Left forelimb (tissue), 1 donor: Measurements from ENCODE around the gene OVAAL.
"Not testable (repeated sequence)": the region's sequence is repeated elsewhere in the genome, so short reads cannot be mapped to it uniquely, and the experiment has no call there.

Experiments used
- DNase-seq: peaks from one replicate; pipeline ENCODE4 v3.0.0-alpha.2; 2018; ENCODE audit warnings: low spot score

The OVAAL gene

GRCh38 chr1:180540697-180541594 lies 17.8 kb upstream of the OVAAL start:
- no peak for DNase-seq

- DNase-seq = no peak
Observed at GRCh38 chr1:180542113-180542837, 16.5 kb upstream of the OVAAL start.

DNA sequence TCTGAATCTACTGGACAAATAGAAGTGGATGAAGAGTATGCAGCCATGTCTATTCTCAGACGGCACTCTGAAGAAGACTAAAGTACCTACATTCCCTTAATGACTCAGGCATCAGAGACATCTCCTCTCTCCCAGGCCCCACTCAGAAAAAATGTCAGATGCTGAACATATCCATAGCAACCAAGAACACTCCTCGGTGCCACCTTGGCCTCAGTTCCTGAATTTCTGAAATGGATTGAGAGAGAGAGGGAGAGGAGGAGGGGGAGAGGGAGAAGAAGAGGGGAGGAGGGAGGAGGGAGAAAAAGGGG lies 16.0 kb upstream of the OVAAL start:
- no peak for DNase-seq

DNA sequence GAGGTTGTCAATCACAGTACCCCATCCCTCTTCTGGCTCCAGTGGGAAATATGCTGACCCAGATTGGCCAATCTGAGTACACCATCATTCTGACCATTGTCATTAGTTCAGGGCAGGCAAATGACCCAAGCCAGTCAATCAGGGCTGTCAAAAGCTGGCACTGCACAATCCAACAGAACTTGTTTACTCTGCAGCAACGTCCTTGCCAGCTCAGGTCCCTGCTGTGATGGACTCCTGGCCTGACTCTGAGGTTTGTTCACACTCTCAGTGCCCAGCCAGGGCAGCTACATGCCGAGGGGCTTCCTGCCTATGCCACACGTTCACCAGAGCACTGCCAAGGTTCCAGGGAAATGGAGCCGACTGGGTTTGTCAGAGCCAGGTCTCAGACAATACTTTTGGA lies 14.7 kb upstream of the OVAAL start:
- DNase-seq = no peak

DNA sequence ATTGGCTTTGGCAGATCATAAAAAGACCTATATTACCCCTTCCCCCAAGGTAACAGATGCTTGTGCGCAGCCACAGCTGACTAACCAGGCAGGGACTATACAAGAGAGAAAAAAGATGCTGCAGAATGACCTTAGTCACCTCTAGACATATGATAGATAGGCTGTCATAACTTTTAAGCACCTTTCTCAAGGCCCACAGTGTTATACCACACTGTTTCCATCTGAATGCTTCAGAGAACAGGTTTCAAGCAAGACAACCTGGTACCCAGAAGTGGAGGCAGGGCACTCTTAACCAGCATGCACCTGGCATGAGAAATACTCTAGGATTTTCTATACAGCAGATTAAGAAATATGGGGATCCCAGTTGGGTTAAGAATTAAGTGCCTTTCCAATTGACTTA lies 12.8 kb upstream of the OVAAL start:
- DNase-seq = no peak

GRCh38 chr1:180548686-180549317 lies 10.0 kb upstream of the OVAAL start:
- no peak for DNase-seq

DNA sequence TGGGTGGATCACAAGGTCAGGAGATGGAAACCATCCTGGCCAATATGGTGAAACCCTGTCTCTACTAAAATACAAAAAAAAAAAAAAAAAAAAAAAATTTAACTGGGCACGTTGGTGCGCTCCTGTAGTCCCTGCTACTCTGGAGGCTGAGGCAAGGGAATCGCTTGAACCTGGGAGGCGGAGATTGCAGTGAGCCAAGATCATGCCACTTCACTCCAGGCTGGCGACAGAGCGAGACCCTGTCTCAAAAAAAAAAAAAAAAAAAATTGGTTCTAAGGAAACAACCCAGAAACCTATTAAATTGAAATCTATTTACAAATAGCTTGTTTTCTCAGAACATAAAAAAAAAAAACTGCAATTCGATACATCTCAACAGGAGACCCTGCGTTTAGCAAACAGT lies 9.0 kb upstream of the OVAAL start:
- DNase-seq = not testable (repeated sequence)

- DNase-seq = no peak
Observed at GRCh38 chr1:180550241-180550640, 8.5 kb upstream of the OVAAL start.

GRCh38 chr1:180551997-180552396 lies 6.8 kb upstream of the OVAAL start:
- DNase-seq = no peak

DNA sequence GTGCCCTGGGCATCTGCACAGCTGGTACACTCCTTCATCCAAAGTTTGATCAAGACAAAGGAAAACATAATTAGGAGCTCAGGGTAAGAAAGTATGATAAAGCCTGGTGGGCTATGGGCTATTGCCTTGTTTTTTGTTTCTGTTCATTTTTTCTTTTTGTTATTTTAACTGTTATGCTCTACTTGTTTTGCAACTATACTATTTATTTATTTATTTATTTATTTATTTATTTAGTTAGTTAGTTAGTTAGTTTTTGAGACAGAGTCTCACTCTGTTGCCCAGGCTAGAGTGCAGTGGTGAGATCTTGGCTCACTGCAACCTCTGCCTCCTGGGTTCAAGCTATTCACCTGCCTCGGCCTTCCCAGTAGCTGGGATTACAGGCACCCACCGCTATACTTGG lies 5.7 kb upstream of the OVAAL start:
- not testable (repeated sequence) for DNase-seq

DNA sequence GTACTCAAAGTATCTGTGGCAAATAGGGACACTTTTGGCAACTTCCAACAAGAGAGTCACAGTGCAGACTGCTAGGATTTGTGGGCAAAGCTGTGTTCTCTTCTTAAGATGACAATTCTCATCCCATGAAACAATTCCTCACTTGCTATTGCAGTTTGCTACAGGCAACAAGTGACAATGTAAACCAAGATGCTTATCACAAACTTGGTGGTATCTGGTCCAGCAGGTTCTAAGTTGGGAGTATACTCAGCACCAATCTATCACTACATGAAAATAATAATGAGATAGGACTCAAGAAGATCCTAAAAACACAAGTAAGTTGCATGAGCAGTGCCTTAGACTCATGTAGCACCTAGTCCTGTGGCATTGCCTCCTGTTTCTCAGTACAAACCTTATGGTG lies 3.4 kb upstream of the OVAAL start:
- DNase-seq = no peak

DNA sequence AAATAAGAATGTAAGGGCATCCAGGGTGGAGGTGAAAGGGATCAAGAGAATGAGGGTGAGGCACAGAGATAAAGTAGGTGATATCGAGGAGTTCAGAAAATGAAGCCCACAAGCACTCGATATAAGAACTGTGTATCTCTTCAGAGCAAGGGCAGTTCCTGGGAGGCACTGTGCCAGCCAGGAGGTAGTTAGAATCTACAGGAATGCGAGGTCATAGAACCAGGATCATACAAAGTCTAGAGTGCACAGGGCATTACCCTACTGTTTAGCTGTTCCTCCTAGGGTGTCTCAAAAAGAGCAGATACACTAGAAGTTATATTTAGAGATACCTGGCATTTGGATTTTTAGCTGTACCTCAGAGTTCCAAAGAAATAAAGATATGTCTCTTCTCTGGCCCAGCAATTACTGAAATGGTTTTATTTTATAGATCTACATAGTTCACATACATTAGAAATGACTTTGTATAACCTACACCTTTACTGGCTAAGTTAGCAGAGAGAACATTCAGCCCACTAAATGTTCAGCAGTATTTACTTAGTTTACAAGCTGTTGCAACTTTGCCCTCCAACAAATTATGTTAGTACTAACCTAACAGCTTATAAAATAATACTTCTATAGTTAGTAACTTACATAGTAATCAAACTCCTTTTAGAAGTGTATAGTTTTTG lies 1.6 kb downstream of the OVAAL start:
- no peak for DNase-seq

DNA sequence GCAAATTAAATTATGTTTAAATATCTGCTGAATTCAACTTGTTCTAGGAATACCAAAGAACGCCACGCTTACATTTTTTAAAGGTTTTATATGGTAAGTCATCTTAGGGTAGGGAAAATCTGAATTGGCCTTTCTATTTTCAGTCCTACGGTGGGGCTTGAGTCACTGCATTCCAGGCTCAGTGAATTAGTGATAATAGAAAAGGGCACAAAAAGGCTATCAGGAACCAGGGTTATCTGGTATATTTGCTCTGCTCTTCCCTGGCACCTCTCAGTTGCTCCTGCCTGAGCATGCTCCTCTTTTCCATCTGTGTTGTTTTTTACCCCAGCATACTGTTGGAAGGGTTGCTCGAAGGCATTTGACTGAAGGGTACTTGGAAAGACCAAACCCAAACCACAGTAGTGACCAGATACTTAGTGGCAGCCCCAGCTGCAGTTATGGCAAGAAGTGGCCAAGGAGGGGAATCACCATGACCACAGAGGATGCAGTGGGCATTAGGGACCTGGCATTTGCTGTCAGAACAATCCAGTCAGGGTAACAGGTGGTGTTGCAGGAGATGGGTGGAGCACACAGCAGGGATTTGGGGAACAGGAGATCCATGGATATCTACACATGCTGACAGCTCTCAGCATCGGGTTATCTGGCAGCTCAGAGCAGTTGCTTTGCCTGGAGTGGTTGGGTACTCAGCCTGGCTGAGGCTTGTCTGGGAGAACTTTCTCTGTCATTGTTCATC lies 2.3 kb downstream of the OVAAL start:
- DNase-seq = no peak

DNA sequence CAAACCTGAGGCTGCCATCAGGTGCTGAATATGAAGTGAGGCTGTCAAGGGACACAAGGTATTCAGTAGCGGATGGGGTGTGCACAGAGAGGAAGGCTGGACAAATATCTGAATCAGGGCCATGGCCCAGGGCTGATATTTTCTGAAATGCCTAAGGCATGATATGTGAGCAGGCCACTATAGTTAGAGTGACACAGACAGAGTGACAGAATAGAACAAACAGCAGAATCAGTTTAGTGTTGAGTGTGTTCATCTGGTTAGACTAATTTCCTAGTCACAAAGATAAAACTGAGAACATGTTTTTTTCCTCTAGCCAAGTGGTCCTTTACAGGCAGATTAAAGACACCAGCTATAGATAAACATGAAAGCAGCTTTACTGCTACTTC lies 3.9 kb downstream of the OVAAL start:
- DNase-seq = no peak

GRCh38 chr1:180563026-180563827 lies 4.5 kb downstream of the OVAAL start:
- no peak for DNase-seq

DNA sequence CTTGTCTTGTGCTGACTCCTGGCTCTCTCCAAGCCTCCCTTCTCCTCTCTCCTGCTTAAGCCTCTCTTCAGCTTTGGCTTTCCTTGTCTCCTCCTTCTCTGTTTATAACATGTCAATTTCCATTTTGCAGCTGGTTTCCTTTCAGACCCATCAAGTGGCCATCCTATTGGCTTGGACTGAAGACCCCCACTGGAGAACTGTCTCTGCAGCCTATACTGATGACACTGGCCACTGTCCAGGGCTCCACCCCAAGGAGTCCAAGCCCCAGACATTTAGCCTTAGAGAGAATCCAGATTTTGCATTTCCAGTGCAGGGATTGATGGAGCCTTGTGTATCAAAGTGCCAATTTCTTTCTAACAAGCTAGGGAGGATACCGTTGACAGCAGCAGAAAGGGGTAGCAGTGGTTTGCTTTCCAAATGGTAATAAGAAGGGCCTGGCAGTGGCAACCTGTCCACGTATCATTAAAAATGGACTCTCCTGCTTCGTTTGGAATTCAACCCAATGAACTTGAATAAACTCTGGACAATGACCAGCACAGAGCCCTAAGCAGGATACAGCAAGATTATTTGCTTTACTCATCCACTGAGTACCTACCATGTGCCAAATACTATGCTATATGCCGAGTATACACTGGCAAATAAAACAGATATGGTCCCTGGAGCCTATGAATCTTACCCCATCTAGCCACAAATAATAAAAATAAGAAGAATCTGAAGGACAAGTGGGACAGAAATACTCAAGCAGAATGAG lies 6.5 kb downstream of the OVAAL start:
- DNase-seq = no peak

DNA sequence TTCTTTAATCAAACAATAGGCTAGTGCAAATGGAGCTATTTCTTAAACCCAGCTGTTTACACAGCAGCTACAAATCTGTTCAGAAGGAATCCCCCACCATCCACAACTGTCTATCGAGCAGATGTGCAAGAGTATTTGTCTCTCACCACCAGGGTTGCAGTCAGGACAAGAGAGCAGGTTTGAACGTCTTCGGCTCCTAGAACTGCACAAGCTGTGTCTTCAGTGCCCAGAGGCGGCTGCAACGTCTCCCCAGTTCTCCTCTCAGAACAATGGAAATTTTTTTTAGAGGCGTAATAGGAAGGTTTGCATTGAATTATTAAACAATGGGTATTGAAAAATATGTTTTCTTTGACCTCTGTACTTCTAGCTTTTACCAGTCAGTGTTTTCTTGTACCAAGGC lies 7.3 kb downstream of the OVAAL start:
- no peak for DNase-seq

- no peak for DNase-seq
Observed at GRCh38 chr1:180566495-180566894, 7.7 kb downstream of the OVAAL start.

- DNase-seq = no peak
Observed at GRCh38 chr1:180567654-180568053, 8.9 kb downstream of the OVAAL start.

- DNase-seq = no peak
Observed at GRCh38 chr1:180568184-180568583, 9.4 kb downstream of the OVAAL start.
